ENCODE measurements around the gene HMGN2.
"Not testable (repeated sequence)": the region's sequence is repeated elsewhere in the genome, so short reads cannot be mapped to it uniquely, and the experiment has no call there.

Gene HMGN2

GRCh38 chr1:26477446-26478152 is 5.4 kb downstream of the HMGN2 start:
- no peak for DNase-seq

- no peak for DNase-seq
Observed at GRCh38 chr1:26478159-26478558, 5.9 kb downstream of the HMGN2 start.

GRCh38 chr1:26478988-26479387 is 6.7 kb downstream of the HMGN2 start:
- DNase-seq = no peak

GRCh38 chr1:26482921-26483320 is 10.7 kb downstream of the HMGN2 start:
- DNase-seq = no peak

GRCh38 chr1:26483980-26484379 is 11.7 kb downstream of the HMGN2 start:
- no peak for DNase-seq

GRCh38 chr1:26490155-26490554 is 17.9 kb downstream of the HMGN2 start:
- DNase-seq = no peak

GRCh38 chr1:26493267-26493666 is 21.0 kb downstream of the HMGN2 start:
- no peak for DNase-seq

GRCh38 chr1:26493938-26494337 is 21.7 kb downstream of the HMGN2 start:
- DNase-seq = no peak

- DNase-seq = no peak
Observed at GRCh38 chr1:26496861-26497260, 24.6 kb downstream of the HMGN2 start.

GRCh38 chr1:26498894-26499293 is 26.7 kb downstream of the HMGN2 start:
- no peak for DNase-seq

GRCh38 chr1:26500488-26501175 is 28.4 kb downstream of the HMGN2 start:
- DNase-seq = peak; percentile 93

- DNase-seq = not testable (repeated sequence)
Observed at GRCh38 chr1:26510711-26511110, 38.5 kb downstream of the HMGN2 start.

- DNase-seq = not testable (repeated sequence)
Observed at GRCh38 chr1:26515836-26516235, 43.6 kb downstream of the HMGN2 start.

- DNase-seq = no peak
Observed at GRCh38 chr1:26516987-26517765, 44.9 kb downstream of the HMGN2 start.

GRCh38 chr1:26517766-26518049 is 45.5 kb downstream of the HMGN2 start:
- DNase-seq = no peak

- DNase-seq = no peak
Observed at GRCh38 chr1:26518355-26518754, 46.1 kb downstream of the HMGN2 start.

- no peak for DNase-seq
Observed at GRCh38 chr1:26520339-26520738, 48.1 kb downstream of the HMGN2 start.

- no peak for DNase-seq
Observed at GRCh38 chr1:26521669-26522030, 49.4 kb downstream of the HMGN2 start.

GRCh38 chr1:26522073-26522472 is 49.8 kb downstream of the HMGN2 start:
- no peak for DNase-seq

- no peak for DNase-seq
Observed at GRCh38 chr1:26524181-26524580, 51.9 kb downstream of the HMGN2 start.

Data from suppressor macrophage treated with lipopolysaccharide for 4 hours (primary cell).